GM18511 (cell line): ENCODE results near the gene SFXN3.

Source experiments
- ATAC-seq: cut with Tn5 transposase; IDR thresholded peaks from one replicate; pipeline ENCODE4 v1.9.1; 2021; ENCODE audit warnings: mild to moderate bottlenecking, moderate library complexity; ENCODE audit not compliant: unreplicated experiment

Gene SFXN3

DNA sequence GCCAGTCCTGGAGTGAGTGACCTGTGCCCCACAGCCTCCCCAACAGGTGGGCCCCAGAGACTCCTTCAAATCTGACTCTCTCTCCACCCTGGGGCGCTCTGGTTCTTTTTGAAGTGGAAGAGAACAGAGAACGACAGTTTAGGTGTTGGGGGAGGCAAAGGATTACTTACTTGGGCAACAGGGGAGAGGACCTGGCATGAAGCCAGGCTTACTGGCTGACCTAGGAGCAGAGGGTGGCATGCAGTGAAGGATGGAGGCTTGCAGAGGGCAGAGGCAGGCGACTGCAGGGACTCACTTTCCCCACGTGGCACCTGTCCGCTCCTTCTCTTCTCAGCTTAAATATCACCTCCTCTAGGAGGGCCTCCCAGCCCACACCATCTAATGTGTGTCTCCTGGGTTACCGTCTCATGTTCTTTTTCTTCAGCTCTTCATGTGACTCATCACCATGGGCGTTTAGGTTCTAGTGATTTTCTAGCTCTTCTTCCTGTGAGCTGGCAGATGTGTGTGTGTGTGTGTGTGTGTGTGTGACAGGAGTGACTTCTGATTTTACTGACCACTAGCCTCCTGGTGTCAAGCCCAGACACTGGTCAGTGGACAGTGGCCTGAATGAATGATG, 16.0 kb upstream of the SFXN3 start:
- ATAC-seq = no peak

DNA sequence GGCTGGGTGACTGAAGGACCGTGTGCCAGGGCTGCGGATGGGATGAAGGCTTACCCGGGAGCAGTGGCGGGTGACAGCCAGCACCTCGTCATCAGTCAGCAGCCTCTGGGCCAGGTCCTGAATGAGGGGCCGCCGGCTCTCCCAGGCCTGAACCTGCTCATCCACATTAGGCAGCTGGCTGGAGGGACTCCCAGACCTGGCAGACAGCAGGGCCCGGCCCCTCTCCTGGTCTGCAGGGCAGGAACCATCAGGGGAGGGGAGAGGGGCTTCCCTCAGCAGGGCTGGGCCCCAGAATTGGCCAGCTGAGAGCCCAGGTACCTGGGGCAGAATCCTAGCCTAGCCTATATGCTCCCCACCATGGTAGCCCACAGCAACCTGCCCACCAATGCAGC, 15.5 kb upstream of the SFXN3 start:
- no peak for ATAC-seq

DNA sequence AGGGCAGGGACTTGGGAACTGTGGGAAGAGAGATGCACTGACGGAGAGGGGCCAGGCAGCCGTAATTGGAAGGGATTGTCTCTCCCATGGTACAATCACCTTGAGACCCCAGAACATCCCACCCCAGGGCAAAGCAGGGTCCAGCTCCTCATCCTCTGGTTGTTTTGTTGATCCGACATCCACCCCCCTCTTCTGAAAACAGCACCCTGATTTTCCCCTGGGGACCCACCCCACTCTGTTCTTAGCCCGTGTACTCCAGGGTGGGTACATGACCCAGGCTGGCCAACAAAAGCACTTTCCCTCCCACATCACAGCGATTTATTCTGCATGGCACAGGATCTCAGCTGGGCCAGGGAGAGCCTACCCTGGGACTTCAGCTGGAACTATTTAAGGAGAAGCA, 14.2 kb upstream of the SFXN3 start:
- ATAC-seq = no peak

DNA sequence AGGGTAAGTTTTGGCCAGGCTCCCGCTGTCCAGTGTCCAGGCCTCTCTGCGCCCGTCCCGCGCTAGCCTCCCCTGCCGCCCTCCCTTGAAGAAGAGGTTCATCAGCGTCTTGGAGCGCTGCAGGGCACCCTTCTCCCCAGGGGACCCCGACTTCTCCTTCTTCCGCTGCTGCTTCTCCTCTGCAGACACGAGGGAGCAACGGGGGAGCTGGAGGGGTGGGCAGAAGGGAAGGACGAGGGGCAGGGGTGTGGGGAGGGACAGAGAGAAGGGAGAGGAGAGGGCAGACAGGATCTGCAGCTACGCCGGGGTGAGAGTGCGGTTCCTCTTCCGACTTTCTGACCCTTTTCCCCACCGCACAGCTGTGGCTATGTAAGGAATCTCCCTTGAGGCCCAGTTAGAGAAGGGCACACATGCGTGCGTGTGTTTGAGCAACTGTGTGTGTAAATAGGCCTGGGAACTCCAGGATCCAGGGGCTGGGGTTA, 12.9 kb upstream of the SFXN3 start:
- ATAC-seq = no peak

DNA sequence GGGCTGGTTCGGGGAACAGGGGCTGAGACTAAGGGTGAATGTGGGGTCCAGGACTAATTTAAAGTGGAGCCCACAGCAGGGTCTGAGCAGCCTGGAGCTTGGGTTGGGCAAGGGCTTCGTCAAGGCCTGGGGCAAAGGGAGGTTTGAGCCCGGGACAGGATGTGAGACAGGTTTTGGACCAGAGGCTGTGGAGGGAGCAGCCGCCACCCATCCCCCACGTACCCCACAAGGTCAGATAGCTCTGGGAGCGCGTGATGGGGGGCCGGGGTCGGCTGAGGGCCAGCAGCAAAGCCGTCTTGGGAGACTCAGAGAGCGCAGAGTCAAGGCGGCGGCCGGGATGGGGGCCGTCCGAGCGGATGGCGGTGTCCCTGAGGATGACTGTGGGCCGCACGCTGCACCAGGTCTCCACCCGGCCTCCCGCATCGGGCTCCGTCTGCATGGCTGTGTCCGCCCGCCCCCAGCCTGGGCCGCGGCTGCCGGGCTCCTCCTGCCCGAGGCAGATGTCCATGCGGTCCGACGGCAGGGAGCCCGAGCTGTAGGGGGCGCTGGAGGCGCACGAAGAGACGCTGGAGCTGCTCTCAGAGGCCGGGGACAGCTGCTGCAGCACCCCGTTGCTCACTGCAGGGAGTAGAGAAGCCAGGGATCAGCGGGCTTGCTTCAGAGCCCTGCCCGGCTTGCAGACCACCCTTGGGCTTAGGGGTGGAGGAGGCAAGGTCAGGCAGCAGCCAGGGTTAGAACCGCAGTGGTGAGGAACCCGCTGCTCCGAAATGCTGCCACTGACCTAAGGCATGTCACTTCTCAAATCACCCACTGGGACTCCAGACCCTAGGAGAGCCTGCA, 12.2 kb upstream of the SFXN3 start:
- peak; percentile 61 for ATAC-seq

DNA sequence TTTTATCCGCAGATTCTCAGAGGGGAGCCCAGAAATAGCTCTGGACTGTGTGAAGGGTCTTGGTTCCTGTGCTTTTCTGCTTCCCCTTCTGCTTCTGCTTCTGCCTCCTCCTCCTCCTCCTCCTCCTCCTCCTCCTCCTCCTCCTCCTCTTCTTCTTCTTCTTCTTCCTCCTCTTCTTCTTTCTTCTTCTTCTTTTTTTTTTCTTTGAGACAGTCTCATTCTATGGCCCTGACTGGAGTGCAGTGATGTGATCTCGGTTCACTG, 11.7 kb upstream of the SFXN3 start:
- no peak for ATAC-seq

DNA sequence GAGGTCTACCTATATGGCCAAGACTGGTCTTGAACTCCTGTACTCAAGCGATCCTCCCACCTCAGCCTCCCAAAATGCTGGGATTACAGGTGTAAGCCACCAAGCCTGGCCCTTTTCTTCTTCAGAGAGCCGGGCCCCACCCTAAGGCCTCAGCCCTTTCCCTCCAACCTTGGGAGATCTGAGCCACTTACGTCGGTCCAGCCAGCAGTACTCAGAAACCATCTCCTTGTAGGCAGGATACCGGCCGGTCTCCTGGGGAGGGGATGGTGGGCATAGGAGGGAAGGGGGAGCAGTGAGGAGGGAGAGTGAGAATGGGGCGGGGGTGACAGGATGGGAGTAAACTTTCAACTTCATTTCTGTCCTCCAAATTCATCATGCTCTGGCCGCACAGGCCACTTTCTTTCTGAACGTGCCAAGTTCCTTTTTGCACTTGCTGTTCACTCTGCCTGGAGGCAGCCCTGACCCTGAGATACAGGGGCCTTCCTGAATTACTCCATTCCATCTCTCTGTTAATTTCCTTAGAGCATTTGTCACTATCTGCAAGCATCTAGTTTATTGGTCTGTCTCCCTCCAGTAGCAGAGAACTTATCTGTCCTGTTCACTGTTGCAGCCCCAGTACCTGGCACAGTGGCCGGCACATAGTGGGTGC, 10.5 kb upstream of the SFXN3 start:
- ATAC-seq = no peak

DNA sequence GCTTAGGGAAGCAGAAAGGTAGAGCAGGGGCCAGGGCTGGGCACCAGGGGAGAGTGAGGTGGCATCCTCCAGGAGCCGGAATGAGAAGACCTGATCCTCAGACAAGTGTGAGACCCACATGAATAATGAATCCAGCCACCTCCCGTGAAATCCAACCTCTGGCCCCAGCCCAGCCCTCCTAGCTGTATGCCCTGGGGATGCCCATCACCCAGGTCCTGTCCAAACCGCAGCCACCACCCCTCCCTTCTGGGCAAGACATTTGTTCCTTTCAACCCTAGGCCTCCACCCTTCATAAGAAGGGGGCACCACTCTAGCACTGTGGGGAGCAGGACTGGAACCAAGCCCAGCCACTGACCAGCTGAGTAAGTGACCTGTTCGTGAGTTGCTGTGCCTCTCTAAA, 9.8 kb upstream of the SFXN3 start:
- no peak for ATAC-seq

DNA sequence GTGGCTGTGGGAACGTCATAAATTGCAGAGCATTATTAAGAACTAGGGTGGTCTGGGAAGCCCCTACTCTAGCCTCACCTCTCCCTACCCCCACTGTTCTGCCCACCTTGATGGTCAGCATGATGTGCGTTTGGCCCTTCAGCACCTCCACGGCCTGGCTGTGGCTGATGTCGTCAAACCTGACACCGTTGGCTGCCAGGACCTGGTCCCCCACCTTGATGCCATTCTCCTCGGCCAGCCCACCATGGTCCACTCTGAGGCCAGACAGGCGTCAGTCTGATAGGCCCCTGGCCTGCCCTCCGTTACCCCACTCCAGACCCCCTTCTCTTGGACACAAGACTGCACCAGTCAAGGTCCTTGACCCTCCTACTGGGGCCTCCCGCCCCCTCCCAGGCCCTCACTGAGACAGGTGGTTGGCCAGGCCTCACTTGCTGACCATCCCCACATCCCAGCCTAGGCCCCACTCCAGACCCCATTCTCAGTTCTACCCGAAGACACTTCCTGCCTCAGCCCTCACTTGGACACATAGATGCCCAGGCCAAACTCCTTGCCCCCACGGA, 9.3 kb upstream of the SFXN3 start:
- ATAC-seq = no peak

DNA sequence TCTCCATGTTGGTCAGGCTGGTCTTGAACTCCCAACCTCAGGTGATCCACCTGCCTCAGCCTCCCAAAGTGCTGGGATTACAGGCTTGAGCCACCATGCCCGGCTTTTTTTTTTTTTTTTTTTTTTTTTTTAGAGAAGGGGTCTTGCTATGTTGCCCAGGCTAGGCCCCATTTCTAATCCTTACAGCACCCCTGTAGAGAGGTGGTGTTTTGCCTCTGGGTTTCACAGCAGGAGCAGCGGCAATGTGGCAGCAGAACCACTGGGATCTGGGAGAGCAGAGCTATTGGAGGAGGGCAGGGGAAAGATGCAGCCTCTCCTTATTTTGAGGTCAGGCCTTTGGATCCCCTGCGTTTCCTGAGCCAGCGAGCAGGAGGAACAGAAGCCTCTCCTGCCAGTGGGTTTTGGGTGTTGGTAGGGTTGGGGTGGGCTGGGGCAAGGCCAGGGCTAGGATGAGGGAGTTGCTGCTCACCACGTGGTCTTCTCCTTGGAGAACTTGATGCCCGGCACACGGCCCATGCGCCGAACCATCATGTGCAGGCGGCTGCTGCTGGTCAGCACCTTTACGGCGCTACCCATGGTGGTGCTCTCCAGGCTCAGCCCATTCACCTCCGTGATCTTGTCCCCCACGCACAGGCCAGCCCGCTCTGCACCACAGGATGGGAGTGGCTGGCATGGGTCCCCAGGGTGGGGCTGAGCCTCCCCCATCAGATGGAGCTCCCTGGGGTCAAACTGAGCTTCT, 7.9 kb upstream of the SFXN3 start:
- ATAC-seq = no peak

DNA sequence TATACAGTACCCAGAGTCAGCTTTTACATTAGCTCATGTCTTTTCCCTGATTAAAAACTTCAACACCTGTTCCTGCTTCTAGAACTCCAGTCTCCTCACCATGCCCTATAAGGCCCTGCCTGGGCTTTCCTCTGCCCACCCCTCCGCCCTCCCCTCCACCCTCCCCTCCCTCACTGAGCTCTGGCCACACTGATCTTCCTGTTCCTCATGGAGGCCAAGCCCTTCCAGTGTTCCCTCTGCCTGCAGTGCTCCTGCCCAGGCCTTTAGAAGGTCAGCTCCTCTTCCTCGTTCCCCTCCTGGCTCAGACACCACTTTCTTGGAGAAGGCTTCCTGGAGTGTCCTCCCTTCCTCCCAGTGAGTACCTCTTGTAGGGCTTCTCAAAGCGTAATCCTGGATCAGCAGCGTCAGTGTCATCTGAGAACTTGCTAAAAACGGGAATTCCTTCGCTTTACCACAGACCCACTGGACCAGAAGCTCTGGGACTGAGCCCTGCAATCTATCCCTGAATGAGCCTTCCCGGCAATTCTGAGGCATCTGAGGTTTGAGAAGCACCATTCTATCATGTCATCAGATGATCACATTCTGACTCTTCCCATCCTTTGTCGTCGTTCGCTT, 3.8 kb upstream of the SFXN3 start:
- no peak for ATAC-seq

DNA sequence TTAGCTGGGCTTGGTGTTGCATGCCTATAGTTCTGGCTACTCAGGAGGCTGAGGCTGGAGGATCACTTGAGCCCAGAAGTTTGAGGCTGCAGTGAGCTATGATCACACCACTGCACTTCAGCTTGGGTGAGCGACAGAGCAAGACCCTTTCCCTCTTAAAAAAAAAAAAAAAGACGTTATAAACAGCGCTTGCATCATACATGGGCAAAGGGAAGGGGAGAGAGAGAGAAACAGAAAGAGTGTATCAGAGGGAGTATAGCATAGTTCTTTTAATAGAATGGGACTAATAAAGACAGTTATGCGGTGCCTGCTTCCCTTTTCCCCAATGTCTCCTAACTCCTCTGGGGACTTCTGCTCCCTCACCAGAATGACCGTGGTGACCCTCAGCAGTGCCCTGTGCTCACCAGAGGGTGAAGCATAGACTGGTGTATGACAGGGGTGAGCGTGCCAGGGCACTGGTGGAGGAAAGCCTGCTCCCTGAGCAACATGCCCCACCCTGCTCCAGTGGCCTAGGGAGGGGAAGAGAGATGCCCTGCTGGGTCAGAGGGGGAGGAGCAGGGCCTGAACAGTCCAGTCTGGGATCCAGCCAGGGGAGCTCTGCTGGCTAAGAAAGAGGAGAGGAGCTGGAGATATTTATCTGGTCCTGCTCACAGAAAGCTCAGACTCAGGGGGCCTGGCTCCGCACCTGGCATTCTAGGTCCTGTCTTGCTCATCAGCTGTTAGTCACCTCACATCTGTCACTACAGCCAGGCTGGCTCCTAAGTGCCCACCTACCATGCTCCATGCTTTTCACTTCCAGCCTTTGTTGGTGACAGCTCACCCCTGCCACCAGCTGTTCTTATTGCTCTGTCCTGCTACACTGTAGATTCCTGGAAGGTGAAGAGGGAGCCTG, 2.3 kb upstream of the SFXN3 start:
- no peak for ATAC-seq

DNA sequence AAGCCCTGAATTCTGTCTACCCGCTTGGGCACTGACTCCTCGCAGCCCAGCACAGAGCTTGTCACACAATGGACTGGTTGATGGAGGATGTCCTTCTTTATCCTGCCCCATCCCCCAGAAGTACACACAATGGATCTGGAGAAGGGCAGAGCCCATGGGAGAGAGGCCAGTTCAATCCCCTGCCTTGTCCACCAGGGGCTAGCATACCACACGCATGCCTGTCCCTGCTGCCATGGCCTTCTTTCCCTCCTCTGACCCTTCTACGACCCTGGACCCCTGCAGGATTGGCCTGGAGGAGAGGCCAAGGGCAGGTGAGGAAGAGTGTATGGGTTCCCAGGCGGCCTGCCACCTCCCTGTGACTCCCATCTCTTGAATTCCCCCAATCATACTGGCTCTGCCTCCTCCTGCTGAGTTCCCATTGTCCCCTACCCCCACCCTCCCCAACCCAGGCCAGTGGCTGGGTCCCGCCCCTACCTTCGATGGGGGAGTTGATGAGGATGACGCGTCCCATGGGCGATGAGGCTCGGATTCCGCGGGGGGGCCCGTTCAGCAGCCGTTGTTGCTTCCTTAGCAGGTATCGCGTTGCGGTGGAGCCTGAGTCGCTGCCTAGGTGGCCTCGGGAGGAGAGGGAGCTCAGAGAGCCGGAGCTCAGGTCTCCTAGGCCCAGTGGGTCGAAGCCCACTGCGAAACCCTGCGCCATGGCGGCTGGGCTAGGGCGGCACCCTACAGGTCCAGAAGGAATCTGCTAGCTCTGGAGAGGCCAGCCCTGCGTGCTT, 1.3 kb upstream of the SFXN3 start:
- ATAC-seq = no peak

DNA sequence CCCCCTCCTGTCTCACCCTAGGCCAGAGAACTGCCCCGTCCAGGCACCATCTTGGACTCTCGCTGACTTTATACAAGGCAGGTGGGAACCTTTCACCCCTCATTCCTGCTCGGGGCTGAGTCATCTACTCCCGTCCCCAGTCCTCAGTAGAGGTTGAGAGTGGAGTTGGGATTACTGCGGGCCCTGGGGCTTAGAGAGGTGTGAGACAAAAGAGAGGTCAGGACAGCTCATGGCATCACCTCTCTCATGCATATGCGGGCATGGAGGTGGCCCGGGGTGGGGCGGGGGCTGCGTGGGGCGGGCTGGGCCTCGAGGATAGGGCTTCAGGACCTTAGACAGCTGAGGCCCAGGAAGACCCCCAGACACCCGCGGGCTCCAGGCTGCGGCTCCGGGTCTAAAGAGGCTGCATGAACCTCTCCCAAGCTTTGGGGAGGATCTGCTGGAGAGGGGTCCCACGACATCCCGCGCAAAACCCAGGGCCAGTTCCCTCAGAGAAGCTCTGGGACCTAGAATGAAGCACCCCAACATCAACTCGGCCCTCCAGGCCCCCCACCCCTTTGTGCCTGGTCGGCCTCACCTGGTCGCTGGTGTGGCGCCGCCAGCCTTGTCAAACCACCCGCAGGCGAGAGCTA, 422 bp upstream of the SFXN3 start:
- no peak for ATAC-seq

DNA sequence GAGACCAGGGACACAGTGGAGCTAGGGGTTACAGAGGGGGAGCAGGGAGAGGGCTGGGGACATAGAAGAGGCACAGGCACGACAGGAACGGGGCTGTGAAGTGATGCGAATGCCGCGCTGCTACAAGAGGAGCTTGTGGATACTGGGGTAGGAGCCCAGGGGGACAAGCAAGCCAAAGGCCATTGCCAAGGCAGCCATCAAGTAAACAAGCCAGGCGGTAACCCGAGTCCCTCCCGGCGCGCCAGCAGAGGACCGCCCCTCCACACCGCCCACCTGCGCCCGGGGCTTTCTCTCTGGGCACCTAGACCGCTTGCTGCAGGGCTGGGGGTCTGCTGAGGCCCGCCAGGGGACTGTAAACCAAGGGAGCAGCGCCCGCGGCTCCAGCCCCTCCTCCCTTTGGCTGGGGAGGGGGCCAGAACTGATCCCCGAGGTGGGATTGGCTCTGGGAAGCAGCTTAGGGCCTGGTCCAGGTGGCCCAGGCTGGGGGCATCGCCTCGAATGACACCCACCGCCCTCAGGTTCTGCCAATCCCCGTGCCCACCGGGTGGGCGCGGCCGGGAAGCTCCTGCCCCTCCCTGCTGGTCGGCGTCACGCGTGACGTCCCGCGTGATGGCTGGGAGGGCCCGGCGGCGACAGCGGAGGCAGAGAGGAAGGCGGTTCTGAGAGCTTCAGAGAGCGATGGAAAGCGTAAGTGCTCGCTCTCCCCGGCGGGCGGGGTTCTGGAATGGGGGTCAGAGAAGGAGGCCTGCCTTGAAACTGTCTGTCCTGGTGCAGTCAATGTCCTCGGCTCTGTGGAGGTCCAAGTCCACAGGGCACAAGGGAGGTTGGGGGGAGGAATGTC, 982 bp downstream of the SFXN3 start:
- peak; percentile 44 for ATAC-seq

DNA sequence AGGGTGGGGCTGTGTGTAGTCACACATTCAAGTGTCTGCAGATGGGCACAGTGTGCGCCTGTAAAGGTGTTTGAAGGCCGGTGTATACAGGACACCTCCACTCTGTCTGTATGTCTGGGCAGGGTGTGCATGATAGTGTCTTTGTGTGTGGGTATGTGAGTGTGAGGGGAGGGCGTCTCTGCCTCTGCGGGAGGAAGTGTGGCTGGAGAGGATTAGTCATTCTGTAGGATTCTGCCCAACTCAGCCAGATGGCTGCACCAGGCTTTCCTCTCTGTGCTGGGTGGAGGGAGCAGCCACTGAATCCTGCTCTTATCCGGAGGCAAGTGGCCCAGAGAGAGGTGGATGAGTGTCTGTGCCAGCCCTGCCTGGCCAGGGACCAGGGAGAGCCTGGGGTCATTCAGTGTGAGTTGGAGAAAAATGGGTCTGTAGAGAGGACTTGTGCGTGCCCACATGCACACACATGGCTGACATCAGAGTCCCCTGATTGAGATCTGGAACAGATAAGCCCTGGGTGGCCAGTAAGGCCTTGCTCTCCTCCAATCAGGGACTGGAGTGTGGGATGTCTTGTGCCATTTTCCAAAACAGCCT, 1.7 kb downstream of the SFXN3 start:
- ATAC-seq = peak; percentile 16

DNA sequence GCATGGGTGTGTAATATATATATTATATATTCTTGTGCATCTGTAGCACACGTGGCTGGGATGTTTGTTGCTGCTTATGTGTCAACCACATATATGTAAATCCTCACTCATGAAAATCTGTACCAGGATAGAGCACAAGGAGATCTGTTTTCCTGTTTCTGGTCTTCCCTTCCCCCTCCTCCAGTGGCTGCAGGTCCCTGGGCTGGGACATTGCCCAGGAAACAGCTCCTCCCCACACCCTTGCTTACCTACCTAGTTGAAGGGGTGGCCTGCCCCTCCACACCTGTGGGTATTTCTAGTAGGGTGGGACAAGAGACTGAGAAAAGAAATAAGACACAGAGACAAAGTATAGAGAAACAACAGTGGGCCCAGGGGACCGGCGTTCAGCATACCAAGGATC, 2.2 kb downstream of the SFXN3 start:
- no peak for ATAC-seq
